HG03439 (cell line): ENCODE measurements around the gene FASTK.

Experiments used
- ATAC-seq: cut with Tn5 transposase; IDR thresholded peaks from one replicate; pipeline ENCODE4 v1.9.1; 2021; ENCODE audit warnings: mild to moderate bottlenecking, moderate library complexity; ENCODE audit not compliant: unreplicated experiment

FASTK gene, protein sequence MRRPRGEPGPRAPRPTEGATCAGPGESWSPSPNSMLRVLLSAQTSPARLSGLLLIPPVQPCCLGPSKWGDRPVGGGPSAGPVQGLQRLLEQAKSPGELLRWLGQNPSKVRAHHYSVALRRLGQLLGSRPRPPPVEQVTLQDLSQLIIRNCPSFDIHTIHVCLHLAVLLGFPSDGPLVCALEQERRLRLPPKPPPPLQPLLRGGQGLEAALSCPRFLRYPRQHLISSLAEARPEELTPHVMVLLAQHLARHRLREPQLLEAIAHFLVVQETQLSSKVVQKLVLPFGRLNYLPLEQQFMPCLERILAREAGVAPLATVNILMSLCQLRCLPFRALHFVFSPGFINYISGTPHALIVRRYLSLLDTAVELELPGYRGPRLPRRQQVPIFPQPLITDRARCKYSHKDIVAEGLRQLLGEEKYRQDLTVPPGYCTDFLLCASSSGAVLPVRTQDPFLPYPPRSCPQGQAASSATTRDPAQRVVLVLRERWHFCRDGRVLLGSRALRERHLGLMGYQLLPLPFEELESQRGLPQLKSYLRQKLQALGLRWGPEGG

DNA sequence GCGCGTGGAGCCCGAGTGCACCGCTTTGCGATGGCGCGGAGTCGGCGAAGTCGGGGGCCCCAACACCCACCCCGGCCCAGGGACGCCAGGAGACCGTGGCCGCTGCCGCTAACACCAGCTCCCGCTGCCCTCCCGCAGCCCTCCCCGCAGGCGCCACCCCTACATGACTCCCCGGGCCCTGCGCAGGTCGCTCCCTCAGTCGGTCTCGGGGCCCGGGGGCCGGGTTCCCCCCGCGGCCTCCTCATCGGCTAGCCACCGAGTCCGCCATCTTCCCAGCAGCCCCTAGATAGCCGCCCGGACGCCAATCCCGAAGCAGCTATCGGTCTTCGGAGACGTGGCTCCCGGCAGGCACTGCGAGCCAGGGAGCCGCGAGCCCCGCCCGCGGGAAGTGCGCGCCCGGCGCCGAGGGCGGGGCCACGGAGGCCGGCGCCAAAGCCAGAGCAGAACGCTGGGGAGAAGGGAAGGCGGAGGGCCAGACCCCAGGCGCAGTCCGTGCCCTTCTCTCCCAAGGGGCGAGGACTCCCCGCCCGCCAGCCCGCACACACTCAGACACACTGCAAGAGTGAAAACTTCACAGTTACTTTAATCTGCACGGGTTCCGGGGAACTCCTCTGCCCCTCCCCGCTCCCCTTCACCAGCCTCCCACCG is at the start of gene FASTK:
Gene FASTK (minus strand): TSS at position 288 of the 648 bp plus-strand sequence. CDS start 43 bp downstream, at position 245.
- peak; percentile 75 for ATAC-seq

GRCh38 chr7:151129960-151130591 is 49.5 kb upstream of the FASTK start:
- no peak for ATAC-seq

DNA sequence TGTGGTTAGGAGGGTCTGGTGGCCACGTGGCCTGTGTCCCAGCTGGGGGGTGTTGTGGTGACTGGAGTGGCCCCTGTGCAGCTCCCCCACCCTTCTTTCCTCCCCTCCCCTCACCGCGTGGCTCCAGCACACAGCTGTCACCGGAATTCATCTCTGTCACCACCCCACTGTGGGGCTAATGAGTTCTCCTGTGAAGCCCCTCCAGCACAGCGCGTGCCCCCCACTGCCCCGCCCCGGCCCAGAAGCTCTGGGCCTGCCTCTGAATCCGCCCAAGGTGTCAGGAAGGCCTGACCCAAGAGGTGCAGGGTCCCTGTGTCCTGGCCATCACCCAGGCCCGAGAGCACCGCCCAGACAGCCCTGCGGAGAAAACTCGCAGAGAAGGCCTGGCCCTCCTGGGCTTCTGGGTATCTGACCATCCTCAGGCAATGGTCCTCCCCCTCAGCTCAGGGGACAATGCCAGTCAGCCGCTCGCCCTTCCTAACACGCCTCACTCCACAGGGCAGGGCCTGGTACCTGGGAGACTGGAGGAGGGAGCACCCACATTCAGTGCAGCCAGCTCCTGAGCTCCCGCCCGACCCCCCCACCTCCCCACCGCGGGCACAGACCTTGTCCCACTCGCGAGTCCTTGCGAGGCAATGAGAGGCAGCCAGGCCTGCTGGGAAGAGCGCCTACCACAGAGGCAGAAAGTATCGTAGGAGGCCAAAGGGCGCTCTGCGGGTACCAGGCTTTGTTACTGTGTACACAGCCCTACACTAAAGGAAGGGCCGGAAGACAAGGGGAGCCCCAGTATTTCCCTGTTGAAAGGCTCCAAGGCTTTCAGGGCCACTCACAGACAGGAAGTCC is 48.7 kb upstream of the FASTK start:
- no peak for ATAC-seq

DNA sequence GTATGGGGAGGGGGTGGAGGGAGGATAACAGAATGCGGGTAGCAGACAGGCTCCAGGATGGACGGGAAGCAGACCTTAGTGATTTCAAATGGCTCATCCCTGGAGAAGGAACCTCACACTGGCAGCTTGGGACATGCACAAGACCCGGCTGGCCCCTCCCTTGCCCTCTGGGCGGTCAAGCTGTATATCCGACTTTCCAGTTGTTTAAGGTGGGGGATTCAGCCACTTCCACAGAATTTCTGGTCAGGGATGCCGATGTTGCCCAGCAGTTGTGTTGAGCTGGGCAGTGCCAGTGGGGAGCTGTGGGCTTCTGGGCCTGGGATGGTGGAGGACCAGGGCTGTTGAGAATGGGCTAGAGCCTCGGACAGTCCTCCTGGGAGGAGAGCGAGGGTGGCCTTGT is 48.1 kb upstream of the FASTK start:
- no peak for ATAC-seq

DNA sequence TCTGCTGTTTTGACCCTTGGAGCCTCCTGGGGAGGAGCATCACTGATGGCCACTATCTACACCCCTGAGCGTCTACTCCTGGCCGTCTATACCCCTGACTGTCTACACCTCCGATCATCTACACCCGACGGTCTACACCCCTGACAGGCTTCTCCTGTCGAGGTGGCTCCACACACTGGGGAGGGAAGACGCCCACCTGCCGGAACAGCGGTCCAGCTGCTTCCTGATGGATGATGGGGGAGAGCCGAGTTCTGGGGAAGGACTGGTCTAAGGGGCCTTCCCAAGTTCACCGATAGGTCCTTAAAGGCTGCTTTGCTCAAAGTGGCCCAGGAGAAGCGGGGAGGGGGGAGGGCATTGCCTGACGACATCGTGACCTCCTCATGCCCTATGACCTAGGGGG is 47.5 kb upstream of the FASTK start:
- no peak for ATAC-seq

DNA sequence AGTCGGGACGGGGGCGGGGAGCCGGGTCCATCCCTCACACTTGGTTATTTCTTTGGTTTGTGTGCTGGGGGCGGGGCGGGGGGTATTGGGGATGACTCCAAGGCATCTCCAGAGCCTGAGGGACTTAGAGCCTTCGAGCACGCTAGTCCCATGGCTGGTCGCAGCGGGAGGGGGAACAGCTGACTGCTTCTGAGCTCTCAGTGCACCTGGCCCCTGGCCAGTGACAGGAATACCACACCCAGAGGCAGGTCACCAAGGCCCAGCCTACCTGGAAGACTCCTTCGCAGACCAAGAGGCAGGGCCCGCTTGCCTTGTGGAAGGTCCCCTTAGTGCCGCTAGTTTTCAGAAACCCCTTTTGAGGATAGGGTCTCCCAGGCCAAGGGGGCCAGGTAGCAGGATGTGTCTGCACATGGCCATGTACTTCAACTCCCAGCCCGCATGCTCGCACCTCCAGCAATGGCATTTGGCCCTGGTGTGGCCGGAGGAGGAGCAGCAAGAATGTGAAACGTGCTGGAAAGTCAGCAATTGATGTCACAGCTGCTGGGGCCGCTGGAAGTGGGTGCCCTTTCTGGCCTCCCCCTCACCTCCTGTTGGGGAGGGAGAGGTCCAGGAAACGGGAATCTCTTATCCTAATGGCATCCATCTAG is 46.0 kb upstream of the FASTK start:
- no peak for ATAC-seq

GRCh38 chr7:151125846-151126481 is 45.4 kb upstream of the FASTK start:
- no peak for ATAC-seq

DNA sequence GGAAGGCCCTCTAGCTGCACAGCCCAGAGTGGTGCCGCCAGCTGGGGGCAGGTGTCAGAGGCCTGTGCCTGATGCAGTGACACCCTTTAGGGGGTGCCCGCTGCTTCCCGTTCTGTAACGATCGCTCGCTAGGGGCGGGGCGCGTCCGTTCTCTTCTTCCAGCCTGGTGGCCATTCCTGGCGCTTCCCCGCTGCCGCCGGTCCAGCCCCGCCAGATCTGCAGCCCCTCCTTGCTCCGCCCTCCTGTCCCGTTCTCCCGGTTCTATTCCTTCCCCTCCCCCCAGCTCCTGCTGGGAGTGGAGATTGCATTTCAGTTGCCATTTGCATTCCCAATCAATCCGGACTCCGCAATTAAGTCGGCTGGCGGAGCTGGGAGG is 44.8 kb upstream of the FASTK start:
- ATAC-seq, result no peak

DNA sequence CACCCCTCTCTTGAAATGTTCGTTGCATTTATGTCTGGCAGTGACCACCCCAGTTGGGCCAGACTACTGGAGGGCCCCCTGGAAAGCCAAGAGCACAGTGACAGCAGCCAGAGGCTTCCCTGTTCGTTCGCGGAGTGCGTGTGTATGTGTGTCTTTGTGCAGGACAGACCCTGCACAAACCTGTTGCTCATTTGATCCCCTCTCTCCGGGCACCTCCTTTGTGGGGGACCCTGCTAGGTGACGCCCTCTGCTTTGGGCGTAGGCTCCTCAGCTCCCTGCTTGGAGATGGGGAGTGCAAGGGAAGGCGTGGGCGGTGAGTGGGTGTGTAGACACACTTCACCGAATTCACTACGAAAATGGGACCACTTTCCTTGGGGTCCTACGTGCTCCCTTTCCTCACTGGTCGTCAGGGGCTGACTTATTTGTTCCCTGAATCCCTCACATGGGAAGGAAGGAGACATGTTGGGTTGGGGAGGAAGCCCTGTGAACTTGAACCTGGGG is 44.3 kb upstream of the FASTK start:
- no peak for ATAC-seq

- no peak for ATAC-seq
Observed at GRCh38 chr7:151124481-151124880, 43.9 kb upstream of the FASTK start.

DNA sequence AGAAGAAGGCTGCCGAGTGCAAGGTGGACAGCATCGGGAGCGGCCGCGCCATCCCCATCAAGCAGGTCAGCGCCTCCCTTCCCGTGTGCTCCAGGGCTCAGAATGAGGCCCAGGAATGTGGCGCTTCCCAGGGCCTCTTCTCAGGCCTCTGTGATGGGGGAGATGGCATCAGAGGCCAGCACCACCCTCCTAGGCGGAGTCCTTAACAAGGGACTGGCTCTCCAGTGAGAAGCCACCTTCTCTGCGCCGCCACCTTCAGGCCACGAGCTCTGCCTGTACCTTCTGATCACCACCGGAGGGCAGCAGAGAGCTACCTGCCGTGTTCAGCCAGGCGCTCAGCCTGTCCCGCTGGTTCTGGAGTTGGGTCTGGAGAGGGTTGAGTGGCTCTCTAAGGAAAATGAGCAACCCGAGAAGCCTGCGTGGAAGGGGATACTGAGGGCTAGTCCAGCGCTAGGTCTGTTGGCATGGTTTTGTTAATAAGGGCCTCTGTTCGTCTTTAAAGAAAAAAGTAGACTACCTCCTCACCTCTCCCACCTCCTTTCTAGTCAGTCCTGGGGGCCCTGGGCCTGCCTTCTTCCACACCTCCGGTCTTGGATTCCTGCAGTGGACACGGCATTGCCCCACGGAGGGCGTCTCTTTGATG is 43.3 kb upstream of the FASTK start:
- ATAC-seq, result peak; percentile 69

DNA sequence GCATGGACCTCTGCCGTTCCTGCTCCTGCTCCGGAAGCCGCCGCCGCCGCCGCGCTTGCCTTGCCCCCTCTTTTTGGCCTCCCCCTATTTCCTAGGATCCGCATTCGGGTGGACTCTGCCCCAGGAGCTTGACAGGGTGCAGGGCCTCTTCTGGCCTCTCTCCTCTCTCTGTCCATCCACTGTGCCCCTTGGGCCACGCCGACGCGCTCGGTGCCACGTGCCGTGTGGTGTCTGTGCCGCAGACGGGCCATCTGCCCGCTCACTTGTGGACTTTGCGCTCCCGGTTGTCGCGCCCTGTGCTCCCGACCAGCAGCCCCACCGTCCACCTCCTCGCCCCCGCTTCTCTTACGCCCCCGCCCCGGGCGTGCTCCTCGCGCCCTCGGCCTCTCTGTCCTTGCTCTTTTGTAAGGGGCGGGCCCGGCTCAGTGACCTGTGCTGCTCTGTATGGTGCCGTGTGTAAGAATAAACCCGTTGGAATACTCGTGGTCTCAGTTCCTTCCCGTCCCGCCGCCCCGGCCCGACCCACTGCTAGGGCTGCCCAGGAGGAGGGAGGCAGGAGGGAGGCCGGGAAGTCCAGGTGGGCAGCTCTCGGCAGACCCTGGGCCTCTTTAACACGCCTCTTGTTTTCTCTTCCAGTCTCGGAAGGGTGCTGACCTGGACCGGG is 42.7 kb upstream of the FASTK start:
- no peak for ATAC-seq

- no peak for ATAC-seq
Observed at GRCh38 chr7:151122796-151123157, 42.2 kb upstream of the FASTK start.

- ATAC-seq, result no peak
Observed at GRCh38 chr7:151122276-151122675, 41.7 kb upstream of the FASTK start.

- no peak for ATAC-seq
Observed at GRCh38 chr7:151121380-151122170, 41.0 kb upstream of the FASTK start.

DNA sequence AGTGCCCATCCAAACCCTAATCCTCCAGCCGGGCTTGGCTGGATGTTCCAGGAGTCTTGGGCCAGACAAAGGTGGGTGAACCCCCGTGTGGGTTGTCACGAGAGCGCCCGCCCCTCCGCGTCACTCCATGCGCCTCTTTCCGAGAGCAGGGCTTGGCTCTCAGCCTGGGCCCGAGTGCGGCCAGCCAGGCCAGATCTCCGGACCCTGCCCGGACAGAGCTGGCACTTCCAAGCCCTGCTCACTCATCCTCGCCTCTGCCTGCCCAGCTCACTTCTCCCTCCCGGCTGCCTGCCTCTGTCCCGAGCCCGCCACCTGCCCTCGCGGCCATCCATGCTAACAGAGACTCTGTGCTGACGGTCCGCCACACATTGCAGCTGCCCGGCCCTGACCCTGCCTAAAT is 40.3 kb upstream of the FASTK start:
- no peak for ATAC-seq

DNA sequence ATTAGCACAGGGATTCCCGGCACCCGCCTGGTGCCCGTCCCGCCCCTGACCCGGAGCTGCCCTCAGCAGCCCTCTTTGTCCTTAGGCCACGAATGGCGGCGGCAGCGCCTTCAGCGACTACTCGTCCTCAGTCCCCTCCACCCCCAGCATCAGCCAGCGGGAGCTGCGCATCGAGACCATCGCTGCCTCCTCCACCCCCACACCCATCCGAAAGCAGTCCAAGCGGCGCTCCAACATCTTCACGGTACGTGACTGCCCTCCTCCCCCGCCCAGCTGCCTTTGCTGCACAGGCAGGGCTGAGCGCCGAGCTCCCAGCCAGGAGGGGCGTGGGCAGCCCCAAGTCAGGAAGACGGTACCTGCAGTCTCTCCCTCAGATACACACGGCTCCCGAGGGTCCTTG is 39.3 kb upstream of the FASTK start:
- ATAC-seq, result no peak

- no peak for ATAC-seq
Observed at GRCh38 chr7:151119055-151119415, 38.4 kb upstream of the FASTK start.
